Liver (tissue), 3 donors: Measurements from ENCODE around the gene CTAG1A.
"Not testable (repeated sequence)": the region's sequence is repeated elsewhere in the genome, so short reads cannot be mapped to it uniquely, and the experiment has no call there.

Experiments
- CTCF ChIP-seq: fragments of 150-350 bp; IDR thresholded peaks from 2 replicates; pipeline ENCODE4 v1.5.1; 2017; ENCODE audit warnings: improper control_type of control experiment, low read depth, low read length; ENCODE audit not compliant: missing input control
- GABPA ChIP-seq, 2 donors: IDR thresholded peaks in 1 of 2; conservative IDR thresholded peaks in 1 of 2; 2 replicates each; pipeline ENCODE4 v1.6.1; 2016; ENCODE audit warnings: antibody characterized with exemption in 2 of 2, mild to moderate bottlenecking in 1 of 2, moderate library complexity in 1 of 2
- RAD21 ChIP-seq, 2 donors: IDR thresholded peaks; 2 replicates each; pipeline ENCODE4 v1.6.1; 2016; ENCODE audit warnings: antibody characterized with exemption in 2 of 2, mild to moderate bottlenecking in 2 of 2
- REST ChIP-seq: IDR thresholded peaks from 2 replicates; pipeline ENCODE4 v1.6.1; 2016; ENCODE audit warnings: antibody characterized with exemption, mild to moderate bottlenecking
- RXRA ChIP-seq, 2 donors: IDR thresholded peaks; 2 replicates each; pipeline ENCODE4 v1.6.1; 2017 to 2018; ENCODE audit warnings: antibody characterized with exemption in 2 of 2, mild to moderate bottlenecking in 1 of 2
- SP1 ChIP-seq: IDR thresholded peaks from 2 replicates; pipeline ENCODE4 v1.6.1; 2018; ENCODE audit warnings: antibody characterized with exemption, mild to moderate bottlenecking
- TAF1 ChIP-seq: conservative IDR thresholded peaks from 2 replicates; pipeline ENCODE4 v1.6.1; 2016; ENCODE audit warnings: antibody characterized with exemption, mild to moderate bottlenecking
- YY1 ChIP-seq: IDR thresholded peaks from 2 replicates; pipeline ENCODE4 v1.6.1; 2016; ENCODE audit warnings: antibody characterized with exemption, mild to moderate bottlenecking
- ZBTB33 ChIP-seq: IDR thresholded peaks from 2 replicates; pipeline ENCODE4 v1.6.1; 2016; ENCODE audit warnings: antibody characterized with exemption
- donor health status: healthy.
- donor health status: healthy.

GRCh38 chrX:154619182-154619581 is 34.2 kb downstream of the CTAG1A start, which contains the start of gene CTAG1B:
- not testable (repeated sequence) for TF ChIP-seq RAD21 (IDR thresholded peaks at IDR 0.05); CTCF; REST; ZBTB33; RXRA (IDR thresholded peaks at IDR 0.05); GABPA (IDR thresholded peaks at IDR 0.05 in 1 of 2, conservative IDR thresholded peaks at IDR 0.05 in 1 of 2); YY1; SP1; TAF1
